Spleen (tissue), 7 donors: ENCODE measurements around the gene PRDM5.

ENCODE experiments used
- POLR2A ChIP-seq, 3 donors: fragments of 450-650 bp; IDR thresholded peaks; one replicate each; pipeline ENCODE4 v1.5.1; 2017; ENCODE audit warnings: antibody characterized with exemption in 3 of 3, mild to moderate bottlenecking in 1 of 3
- TF ChIP-seq, protein P1 (sequence below), 11 experiments: fragments of 200-600 bp in 7 of 11; fragments of 450-650 bp in 4 of 11; sonication (generic) in 4 of 11; IDR thresholded peaks in 8 of 11; conservative IDR thresholded peaks in 3 of 11; 1 replicate in 7 of 11; 2 replicates in 4 of 11; pipeline versions ENCODE4 v1.4.0 to v1.8.0; 2016 to 2021; ENCODE audit warnings: antibody characterized with exemption in 11 of 11, inconsistent platforms in 4 of 11, mild to moderate bottlenecking in 1 of 11
- donor health status: DM: no; HTN: no; CAD: no; lungs with moderate emphysema.
- donor health status: DM: no; HTN: no; CAD: no.
- donor health status: DM: no; HTN: no; CAD: no.

DNA sequence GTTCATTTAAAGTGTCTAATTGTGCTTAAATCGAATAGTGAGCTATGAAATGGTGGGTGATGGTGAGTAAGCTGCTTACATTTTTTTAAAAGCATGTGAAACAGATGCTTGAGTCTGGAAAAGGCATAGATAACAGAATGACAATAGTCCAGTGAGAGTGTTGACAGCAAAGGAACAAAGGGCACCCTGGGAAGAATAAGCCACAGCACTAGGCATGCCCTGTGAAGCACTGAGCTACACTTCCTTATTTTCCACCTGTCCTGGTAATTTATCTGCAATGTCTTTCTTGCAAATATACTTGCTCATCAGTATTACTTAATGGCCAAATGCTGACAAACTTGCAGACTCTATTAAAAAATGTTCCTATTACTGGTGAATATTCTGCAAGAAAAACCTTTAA lies 168.7 kb downstream of the PRDM5 start:
- TF ChIP-seq, protein P1, sequence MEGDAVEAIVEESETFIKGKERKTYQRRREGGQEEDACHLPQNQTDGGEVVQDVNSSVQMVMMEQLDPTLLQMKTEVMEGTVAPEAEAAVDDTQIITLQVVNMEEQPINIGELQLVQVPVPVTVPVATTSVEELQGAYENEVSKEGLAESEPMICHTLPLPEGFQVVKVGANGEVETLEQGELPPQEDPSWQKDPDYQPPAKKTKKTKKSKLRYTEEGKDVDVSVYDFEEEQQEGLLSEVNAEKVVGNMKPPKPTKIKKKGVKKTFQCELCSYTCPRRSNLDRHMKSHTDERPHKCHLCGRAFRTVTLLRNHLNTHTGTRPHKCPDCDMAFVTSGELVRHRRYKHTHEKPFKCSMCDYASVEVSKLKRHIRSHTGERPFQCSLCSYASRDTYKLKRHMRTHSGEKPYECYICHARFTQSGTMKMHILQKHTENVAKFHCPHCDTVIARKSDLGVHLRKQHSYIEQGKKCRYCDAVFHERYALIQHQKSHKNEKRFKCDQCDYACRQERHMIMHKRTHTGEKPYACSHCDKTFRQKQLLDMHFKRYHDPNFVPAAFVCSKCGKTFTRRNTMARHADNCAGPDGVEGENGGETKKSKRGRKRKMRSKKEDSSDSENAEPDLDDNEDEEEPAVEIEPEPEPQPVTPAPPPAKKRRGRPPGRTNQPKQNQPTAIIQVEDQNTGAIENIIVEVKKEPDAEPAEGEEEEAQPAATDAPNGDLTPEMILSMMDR (IDR thresholded peaks at IDR 0.05 in 8 of 11, conservative IDR thresholded peaks at IDR 0.05 in 3 of 11), result no peak
- no peak for TF ChIP-seq POLR2A (IDR thresholded peaks at IDR 0.05)
